HG02981 (cell line): ENCODE data around the gene TMEM245.
"Not testable (repeated sequence)": the region's sequence is repeated elsewhere in the genome, so short reads cannot be mapped to it uniquely, and the experiment has no call there.

Experiments used
- ATAC-seq: cut with Tn5 transposase; IDR thresholded peaks from one replicate; pipeline ENCODE4 v1.9.1; 2021; ENCODE audit warnings: mild to moderate bottlenecking, moderate library complexity; ENCODE audit not compliant: unreplicated experiment

The TMEM245 gene

GRCh38 chr9:109072133-109072692 is 47.5 kb downstream of the TMEM245 start:
- ATAC-seq = no peak

- no peak for ATAC-seq
Observed at GRCh38 chr9:109068764-109069163, 51.0 kb downstream of the TMEM245 start.

- no peak for ATAC-seq
Observed at GRCh38 chr9:109064963-109065702, 54.6 kb downstream of the TMEM245 start.

DNA sequence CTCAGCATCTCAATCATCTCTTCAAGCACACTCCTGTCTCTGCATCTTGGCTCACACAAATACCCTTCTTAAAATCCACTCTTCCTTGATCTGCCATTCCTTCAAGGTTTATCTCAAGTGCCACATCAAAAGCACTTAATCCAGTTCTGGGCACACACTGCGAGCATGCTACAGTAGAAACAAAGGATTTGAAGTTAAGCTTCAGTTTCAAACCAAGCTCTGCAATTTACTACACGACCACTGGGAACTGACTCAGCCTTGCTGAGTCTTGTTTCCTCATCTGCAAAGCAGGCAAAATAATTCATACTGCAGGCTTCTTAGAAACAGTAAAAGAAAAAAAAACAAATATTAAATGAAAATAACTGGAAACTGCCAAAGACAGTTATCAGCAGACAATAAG is 56.0 kb downstream of the TMEM245 start:
- ATAC-seq = no peak

DNA sequence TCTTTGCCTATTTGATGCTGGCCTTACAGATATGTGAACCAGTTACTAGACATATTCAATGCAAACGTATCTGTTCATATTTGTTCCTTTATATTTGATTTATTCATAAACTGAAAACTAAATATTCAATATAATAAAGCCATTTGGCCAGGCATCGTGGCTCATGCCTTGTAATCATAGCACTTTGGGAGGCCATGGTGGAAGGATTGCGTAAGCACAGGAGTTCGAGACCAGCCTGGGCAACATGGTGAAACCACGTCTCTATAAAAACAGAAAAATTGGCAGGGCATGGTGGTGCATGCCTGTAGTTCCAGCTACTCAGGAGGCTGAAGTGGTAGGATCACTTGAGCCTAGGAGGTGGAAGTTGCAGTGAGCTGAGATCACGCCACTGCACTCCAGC is 57.2 kb downstream of the TMEM245 start:
- ATAC-seq = no peak

DNA sequence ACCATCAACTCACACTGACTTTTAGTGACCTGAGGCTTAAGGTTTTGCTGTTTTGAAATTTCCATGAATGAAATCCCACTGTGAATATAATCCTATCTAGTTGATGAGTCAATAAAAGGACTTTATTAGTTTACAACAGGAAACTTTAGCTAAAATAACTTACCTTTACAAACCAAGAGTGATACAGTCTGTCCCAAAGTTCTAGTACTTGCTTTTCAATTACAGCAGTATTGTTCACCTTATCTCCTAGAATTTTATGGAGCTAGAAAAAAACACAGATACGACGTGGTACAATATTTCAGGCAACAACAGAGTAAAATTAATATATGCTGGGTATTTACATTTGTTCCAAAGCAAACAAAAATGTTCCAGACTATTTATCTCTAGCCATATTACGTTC is 59.6 kb downstream of the TMEM245 start:
- no peak for ATAC-seq

GRCh38 chr9:109053121-109053520 is 66.6 kb downstream of the TMEM245 start:
- ATAC-seq = not testable (repeated sequence)

DNA sequence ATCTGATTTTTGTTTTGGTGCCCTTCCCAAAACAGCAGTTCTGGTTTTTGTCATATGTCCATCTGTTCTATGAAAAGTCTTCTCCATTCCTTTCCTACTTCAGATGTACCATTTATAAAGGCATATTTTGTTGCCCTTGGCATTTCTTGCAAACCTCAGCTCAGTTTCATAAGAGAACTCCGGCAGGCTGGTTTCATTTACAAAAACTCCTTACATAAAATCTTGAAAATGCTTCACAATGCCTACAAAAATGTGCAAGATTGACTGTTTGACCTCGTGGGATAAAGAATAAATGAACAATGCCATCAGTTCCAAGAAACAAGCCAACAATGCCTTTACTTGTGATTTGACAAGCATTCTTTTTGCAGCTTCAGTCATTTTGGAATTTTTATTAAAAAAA is 67.3 kb downstream of the TMEM245 start:
- no peak for ATAC-seq

DNA sequence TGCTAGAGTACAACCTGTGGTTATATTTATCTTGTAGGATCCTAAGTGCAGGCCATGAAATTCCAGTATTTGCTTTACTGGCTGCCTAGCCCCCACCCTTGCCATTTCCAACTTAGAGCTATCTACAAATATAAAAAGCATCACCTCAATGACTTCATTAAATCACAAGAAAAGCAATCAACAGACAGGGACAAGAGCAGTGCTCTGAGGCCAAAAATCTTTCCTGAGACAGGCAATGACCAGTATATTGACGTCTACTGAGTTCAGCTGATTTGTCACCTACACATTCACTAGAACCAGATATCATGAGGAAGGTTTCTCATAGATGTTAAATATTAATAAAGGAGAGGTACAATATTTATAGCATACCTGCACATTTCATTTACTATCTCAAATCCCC is 68.0 kb downstream of the TMEM245 start:
- ATAC-seq = no peak

GRCh38 chr9:109050444-109050843 is 69.3 kb downstream of the TMEM245 start:
- ATAC-seq = no peak

DNA sequence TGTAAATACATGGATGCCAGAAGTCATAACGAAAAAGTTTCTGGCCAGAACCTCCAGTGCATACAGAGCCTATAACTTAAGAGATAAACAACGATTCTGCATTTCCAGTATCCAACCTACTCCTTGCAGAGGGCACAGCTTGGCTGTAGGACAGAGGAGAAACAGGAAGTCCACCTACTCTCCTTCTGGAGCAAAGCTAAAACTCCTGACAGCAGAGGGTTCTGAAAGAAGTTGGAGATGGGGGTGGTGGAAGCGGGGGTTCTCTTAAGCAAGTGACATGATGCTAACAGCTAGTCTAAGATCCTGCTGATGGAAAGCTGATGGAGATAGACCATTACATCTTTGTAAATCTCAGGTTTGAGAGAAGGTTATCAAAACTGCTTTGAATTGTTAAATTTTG is 70.9 kb downstream of the TMEM245 start:
- ATAC-seq = no peak

- ATAC-seq = no peak
Observed at GRCh38 chr9:109047259-109047658, 72.5 kb downstream of the TMEM245 start.

DNA sequence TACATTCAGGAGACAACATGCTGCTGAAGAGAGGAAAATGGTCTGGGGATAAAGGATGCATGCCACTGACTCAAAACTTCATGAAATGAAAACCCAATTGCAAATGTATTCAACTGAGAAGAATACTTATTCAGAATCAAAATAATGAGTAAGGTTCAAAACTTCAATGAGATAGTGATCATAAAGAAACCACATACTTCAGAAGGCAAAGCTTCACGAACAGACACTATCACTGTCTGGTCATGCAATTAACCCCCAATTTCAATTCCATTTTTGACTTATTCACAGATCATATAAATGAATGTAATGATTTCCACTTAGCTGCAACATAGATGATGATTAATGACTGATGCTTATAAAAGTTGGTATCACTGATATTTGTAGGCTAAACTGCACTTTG is 73.4 kb downstream of the TMEM245 start:
- no peak for ATAC-seq

DNA sequence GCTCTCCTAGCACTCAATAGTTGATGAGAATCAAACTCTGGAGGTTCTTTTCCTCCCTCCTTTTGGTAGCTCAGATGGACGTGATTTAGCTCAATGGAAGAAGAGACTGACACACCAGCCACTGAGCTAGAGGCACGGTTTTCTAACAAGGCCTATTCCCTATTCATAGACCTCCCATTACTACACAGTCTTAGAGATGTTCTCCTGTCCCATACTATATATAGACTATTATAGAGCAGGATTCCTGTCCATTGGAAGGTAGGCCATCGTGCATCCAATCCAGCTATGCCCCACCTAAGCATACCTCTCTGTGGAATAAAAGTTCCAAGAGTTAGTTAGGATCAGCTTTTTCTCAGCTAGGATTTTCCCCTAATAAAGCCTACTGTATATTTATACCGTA is 76.2 kb downstream of the TMEM245 start:
- ATAC-seq = no peak

DNA sequence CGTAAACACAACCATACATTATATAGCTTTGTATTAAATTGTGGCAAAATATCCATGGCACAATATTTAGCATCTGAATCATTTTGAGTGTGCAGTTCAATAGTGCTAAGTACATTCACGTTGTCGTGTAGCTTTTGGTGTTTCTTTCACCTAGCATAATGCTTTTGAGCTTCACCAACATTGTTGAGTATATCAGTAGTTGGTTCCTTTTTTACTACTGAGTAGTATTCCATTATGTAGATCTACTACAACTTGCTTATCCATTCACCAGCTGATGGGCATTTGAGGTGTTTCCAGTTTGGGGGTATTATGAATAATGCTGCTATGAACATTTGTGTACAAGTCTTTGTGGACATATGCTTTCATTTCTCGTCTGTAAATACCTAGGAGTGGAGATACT is 79.2 kb downstream of the TMEM245 start:
- ATAC-seq = no peak

GRCh38 chr9:109039539-109039938 is 80.2 kb downstream of the TMEM245 start:
- ATAC-seq = no peak

DNA sequence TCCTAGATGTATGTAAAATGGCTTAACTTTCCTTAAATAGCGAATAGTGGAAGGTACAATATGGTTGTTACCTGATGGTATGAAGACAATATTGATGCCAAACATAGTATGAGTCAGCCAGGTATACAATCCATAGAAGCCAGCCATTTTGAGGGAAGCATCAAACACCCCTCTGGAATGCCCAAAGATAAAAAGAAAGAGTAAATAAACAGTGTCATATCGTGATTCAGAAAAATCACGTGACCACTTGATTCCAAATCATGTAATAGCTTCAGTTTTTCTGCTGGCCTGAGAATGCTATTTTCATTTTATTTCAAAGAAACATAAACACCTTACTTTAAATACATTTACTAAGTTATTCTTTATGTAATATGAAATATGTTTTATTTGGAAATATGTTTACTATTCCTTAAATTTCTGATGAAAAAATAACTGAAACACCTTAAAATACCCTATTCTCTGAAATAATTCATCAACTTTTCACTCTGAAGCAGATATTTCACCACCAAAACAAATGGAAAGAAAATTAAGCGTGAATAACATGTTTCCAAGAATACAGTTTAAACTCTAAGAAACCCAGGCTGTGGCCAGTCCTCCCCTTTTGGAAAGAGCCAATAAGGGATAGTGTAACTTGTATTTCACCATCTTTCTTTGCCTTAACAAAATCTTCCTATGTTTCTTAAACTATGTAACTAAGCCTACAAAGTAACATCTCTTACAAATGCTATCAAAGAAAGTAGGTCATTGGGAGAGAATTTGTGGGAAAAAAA is 81.6 kb downstream of the TMEM245 start:
- ATAC-seq = no peak

- no peak for ATAC-seq
Observed at GRCh38 chr9:109036744-109037680, 82.7 kb downstream of the TMEM245 start.

GRCh38 chr9:109035684-109036423 is 83.9 kb downstream of the TMEM245 start:
- ATAC-seq = no peak

- ATAC-seq = no peak
Observed at GRCh38 chr9:109033941-109034700, 85.6 kb downstream of the TMEM245 start.
